ENCODE results near the gene NFE2L2. TPM values are rescaled to one million over a fixed set of nuclear protein-coding genes. Genes with fewer than 3 reads are reported as not detected.

The NFE2L2 gene
- total and polyA plus RNA-seq, 2 donors (not counting 1 experiment from before 2014, with no cell fraction given): 16.8 to 93.6 TPM

- peaks cover 75% of the 10 kb centered on the region for H4K20me1 ChIP-seq (ENCODE audit: control insufficient read depth, insufficient read depth, low read length, poor library complexity, severe bottlenecking)
- peaks cover 23 to 24% of the 10 kb centered on the region in 2 donors for H3K4me1 ChIP-seq (ENCODE audit: control insufficient read depth in 2 of 2, insufficient read depth in 2 of 2, low read length in 2 of 2)
- no peak for ATAC-seq (ENCODE audit: low read depth)
- POLR2A ChIA-PET: interaction anchor here (1.0 kb wide), 1 partner anchor 29 kb away, joined by 3 read pairs; the partner anchor contains the start of gene NFE2L2
- H2AFZ ChIP-seq (ENCODE audit: insufficient read depth, low read depth, low read length, poor library complexity, severe bottlenecking): no peak overlapping the region
- H3K9ac ChIP-seq (ENCODE audit: low read length): no peak overlapping the region
- peak overlapping the region in 1 of 2 donors; percentile 4 for H3K27ac ChIP-seq (ENCODE audit: low read length in 2 of 2)
- peaks cover 42% of the 10 kb centered on the region for H3K4me1 Mint-ChIP-seq
- H3K4me3 Mint-ChIP-seq: no peak overlapping the region
- WGBS (ENCODE audit: insufficient coverage): 100% methylated on average over 3 of the region's 6 CpGs
- H3K27me3 Mint-ChIP-seq: no peaks in the 10 kb centered on the region
- CTCF ChIA-PET: interaction anchor here (0.9 kb wide), 1 partner anchor 71 kb away, joined by 5 read pairs; no protein-coding TSS in a partner anchor
- no peak overlapping the region for H3K27ac Mint-ChIP-seq
- peaks cover 6 to 35% of the 10 kb centered on the region in 2 experiments for H3K36me3 ChIP-seq (replicated peaks in 1 of 2; ENCODE audit: control extremely low read depth in 1 of 2, control insufficient read depth in 1 of 2, extremely low read depth in 1 of 2, insufficient read depth in 2 of 2, low read length in 1 of 2)
- intact Hi-C loops (cut with micrococcal nuclease): no loop called here
- no peak for DNase-seq
- no peaks in the 10 kb centered on the region for H3K9me3 Mint-ChIP-seq (ENCODE audit: insufficient read depth)
- H3K27me3 ChIP-seq (replicated peaks in 1 of 4; ENCODE audit: control extremely low read depth in 1 of 4, control insufficient read depth in 3 of 4, insufficient read depth in 4 of 4, low read length in 3 of 4): no peaks in the 10 kb centered on the region
- H3K9me3 ChIP-seq (ENCODE audit: control extremely low read depth in 1 of 3, control insufficient read depth in 2 of 3, insufficient read depth in 1 of 3, low read length in 2 of 3): no peaks in the 10 kb centered on the region
- H3K4me3 ChIP-seq (ENCODE audit: control extremely low read depth in 1 of 5, extremely low read depth in 1 of 5, insufficient read depth in 1 of 5, low read depth in 2 of 5, low read length in 4 of 5): no peak overlapping the region
- H3K4me2 ChIP-seq (replicated peaks; ENCODE audit: low read depth, low read length, poor library complexity, severe bottlenecking): no peak overlapping the region
- no peak for TF ChIP-seq EZH2 (IDR thresholded peaks at IDR 0.05; ENCODE audit: borderline replicate concordance, insufficient read depth, low read depth, low read length, poor library complexity, severe bottlenecking)
- no peak for TF ChIP-seq CTCF (IDR thresholded peaks at IDR 0.05)
- H3K79me2 ChIP-seq (ENCODE audit: control insufficient read depth, insufficient read depth, low read length): peaks cover 71% of the 10 kb centered on the region
Observed at GRCh38 chr2:177235855-177236437, 28.6 kb downstream of the NFE2L2 start.

- peaks cover 58% of the 10 kb centered on the region for H4K20me1 ChIP-seq (ENCODE audit: control insufficient read depth, insufficient read depth, low read length, poor library complexity, severe bottlenecking)
- no peak overlapping the region for H3K4me2 ChIP-seq (replicated peaks; ENCODE audit: low read depth, low read length, poor library complexity, severe bottlenecking)
- no peaks in the 10 kb centered on the region for H3K27me3 ChIP-seq (replicated peaks in 1 of 4; ENCODE audit: control extremely low read depth in 1 of 4, control insufficient read depth in 3 of 4, insufficient read depth in 4 of 4, low read length in 3 of 4)
- no peaks in the 10 kb centered on the region for H3K9me3 ChIP-seq (ENCODE audit: control extremely low read depth in 1 of 3, control insufficient read depth in 2 of 3, insufficient read depth in 1 of 3, low read length in 2 of 3)
- POLR2A ChIA-PET: no interaction called here
- DNase-seq (no peak), ATAC-seq (ENCODE audit: low read depth) (no peak)
- Mint-ChIP-seq H3K27me3 (no peaks in the 10 kb centered on the region), H3K27ac (peak overlapping the region; percentile 62), H3K4me1 (peaks cover 26% of the 10 kb centered on the region), H3K4me3 (no peak overlapping the region), H3K9me3 (ENCODE audit: insufficient read depth) (no peaks in the 10 kb centered on the region)
- no peak for TF ChIP-seq EZH2 (IDR thresholded peaks at IDR 0.05; ENCODE audit: borderline replicate concordance, insufficient read depth, low read depth, low read length, poor library complexity, severe bottlenecking)
- no peak for TF ChIP-seq CTCF (IDR thresholded peaks at IDR 0.05)
- peaks cover 6 to 9% of the 10 kb centered on the region in 2 donors for H3K4me1 ChIP-seq (ENCODE audit: control insufficient read depth in 2 of 2, insufficient read depth in 2 of 2, low read length in 2 of 2)
- CTCF ChIA-PET: interaction anchor here (2.2 to 4.2 kb wide), 2 partner anchors 29 to 70 kb away, joined by 7 to 22 read pairs; partner anchors contain the start of gene NFE2L2
- H3K4me3 ChIP-seq (ENCODE audit: control extremely low read depth in 1 of 5, extremely low read depth in 1 of 5, insufficient read depth in 1 of 5, low read depth in 2 of 5, low read length in 4 of 5): no peak overlapping the region
- H3K9ac ChIP-seq (ENCODE audit: low read length): no peak overlapping the region
- peaks cover 9 to 49% of the 10 kb centered on the region in 2 experiments for H3K36me3 ChIP-seq (replicated peaks in 1 of 2; ENCODE audit: control extremely low read depth in 1 of 2, control insufficient read depth in 1 of 2, extremely low read depth in 1 of 2, insufficient read depth in 2 of 2, low read length in 1 of 2)
- H3K27ac ChIP-seq (ENCODE audit: low read length in 2 of 2): peak overlapping the region in 1 of 2 donors; percentile 43
- intact Hi-C loops (cut with micrococcal nuclease): no loop called here
- no peak overlapping the region for H2AFZ ChIP-seq (ENCODE audit: insufficient read depth, low read depth, low read length, poor library complexity, severe bottlenecking)
- peaks cover 54% of the 10 kb centered on the region for H3K79me2 ChIP-seq (ENCODE audit: control insufficient read depth, insufficient read depth, low read length)
Observed at GRCh38 chr2:177234267-177234666, 30.3 kb downstream of the NFE2L2 start.
